Liver (tissue), 9 donors: ENCODE results near the gene ABLIM1. TPM values are rescaled to one million over a fixed set of nuclear protein-coding genes. Genes with fewer than 3 reads are reported as not detected.

ENCODE experiments used
- DNase-seq: peaks from one replicate; pipeline ENCODE4 v3.0.0-alpha.2; 2017; ENCODE audit warnings: low spot score
- H3K27ac ChIP-seq, 2 donors: one replicate each; pipeline ENCODE4 v1.7.0; 2013; ENCODE audit warnings: inconsistent platforms in 2 of 2, low read length in 2 of 2, control low read depth in 1 of 2, low read depth in 1 of 2, mild to moderate bottlenecking in 1 of 2
- H3K27me3 ChIP-seq, 4 donors: one replicate each; pipeline versions ENCODE4 v1.6.1 to v1.7.0; 2013; ENCODE audit warnings: low read length in 3 of 4, inconsistent platforms in 1 of 4, mild to moderate bottlenecking in 1 of 4, moderate library complexity in 1 of 4; ENCODE audit not compliant: control insufficient read depth in 4 of 4, insufficient read depth in 4 of 4
- H3K36me3 ChIP-seq, 4 donors: one replicate each; pipeline versions ENCODE4 v1.6.1 to v1.7.0; 2013; ENCODE audit warnings: low read length in 3 of 4, mild to moderate bottlenecking in 3 of 4, low read depth in 1 of 4, moderate library complexity in 1 of 4; ENCODE audit not compliant: control insufficient read depth in 4 of 4, insufficient read depth in 3 of 4
- H3K4me1 ChIP-seq, 4 donors: one replicate each; pipeline versions ENCODE4 v1.6.1 to v1.7.0; 2013; ENCODE audit warnings: low read length in 3 of 4, mild to moderate bottlenecking in 3 of 4, moderate library complexity in 1 of 4; ENCODE audit not compliant: control insufficient read depth in 4 of 4, insufficient read depth in 4 of 4
- H3K4me3 ChIP-seq, 3 donors: one replicate each; pipeline versions ENCODE4 v1.6.1 to v1.7.0; 2013; ENCODE audit warnings: low read length in 3 of 3, control low read depth in 1 of 3, low read depth in 1 of 3, mild to moderate bottlenecking in 1 of 3
- H3K9ac ChIP-seq, 2 donors: one replicate each; pipeline ENCODE4 v1.7.0; 2013; ENCODE audit warnings: low read length in 2 of 2, mild to moderate bottlenecking in 2 of 2, moderate library complexity in 2 of 2, control low read depth in 1 of 2, low read depth in 1 of 2
- H3K9me3 ChIP-seq, 4 donors: one replicate each; pipeline versions ENCODE4 v1.6.1 to v1.7.0; 2013; ENCODE audit warnings: low read length in 3 of 4; ENCODE audit not compliant: control insufficient read depth in 4 of 4
- CTCF ChIP-seq: fragments of 150-350 bp; IDR thresholded peaks from 2 replicates; pipeline ENCODE4 v1.5.1; 2017; ENCODE audit warnings: improper control_type of control experiment, low read depth, low read length; ENCODE audit not compliant: missing input control
- EGR1 ChIP-seq, 2 donors: IDR thresholded peaks; 2 replicates each; pipeline ENCODE4 v1.6.1; 2016 to 2018; ENCODE audit warnings: antibody characterized with exemption in 2 of 2, low read depth in 2 of 2
- FOXA1 ChIP-seq: IDR thresholded peaks from 2 replicates; pipeline ENCODE4 v1.6.1; 2016; ENCODE audit warnings: antibody characterized with exemption
- FOXA2 ChIP-seq: IDR thresholded peaks from 2 replicates; pipeline ENCODE4 v1.6.1; 2016; ENCODE audit warnings: antibody characterized with exemption
- GABPA ChIP-seq, 2 donors: IDR thresholded peaks in 1 of 2; conservative IDR thresholded peaks in 1 of 2; 2 replicates each; pipeline ENCODE4 v1.6.1; 2016; ENCODE audit warnings: antibody characterized with exemption in 2 of 2, mild to moderate bottlenecking in 1 of 2, moderate library complexity in 1 of 2
- HNF4A ChIP-seq, 2 donors: conservative IDR thresholded peaks; 2 replicates each; pipeline ENCODE4 v1.6.1; 2016; ENCODE audit warnings: antibody characterized with exemption in 2 of 2, mild to moderate bottlenecking in 2 of 2
- JUND ChIP-seq, 2 donors: IDR thresholded peaks; 2 replicates each; pipeline ENCODE4 v1.6.1; 2016; ENCODE audit warnings: antibody characterized with exemption in 2 of 2
- MAX ChIP-seq: IDR thresholded peaks from 2 replicates; pipeline ENCODE4 v1.6.1; 2016; ENCODE audit warnings: antibody characterized with exemption
- NR2F2 ChIP-seq: IDR thresholded peaks from 2 replicates; pipeline ENCODE4 v1.6.1; 2016; ENCODE audit warnings: antibody characterized with exemption
- RAD21 ChIP-seq, 2 donors: IDR thresholded peaks; 2 replicates each; pipeline ENCODE4 v1.6.1; 2016; ENCODE audit warnings: antibody characterized with exemption in 2 of 2, mild to moderate bottlenecking in 2 of 2
- REST ChIP-seq: IDR thresholded peaks from 2 replicates; pipeline ENCODE4 v1.6.1; 2016; ENCODE audit warnings: antibody characterized with exemption, mild to moderate bottlenecking
- SP1 ChIP-seq: IDR thresholded peaks from 2 replicates; pipeline ENCODE4 v1.6.1; 2018; ENCODE audit warnings: antibody characterized with exemption, mild to moderate bottlenecking
- YY1 ChIP-seq: IDR thresholded peaks from 2 replicates; pipeline ENCODE4 v1.6.1; 2016; ENCODE audit warnings: antibody characterized with exemption, mild to moderate bottlenecking
- ZBTB33 ChIP-seq: IDR thresholded peaks from 2 replicates; pipeline ENCODE4 v1.6.1; 2016; ENCODE audit warnings: antibody characterized with exemption
- WGBS: extraction: QIAGEN DNeasy Blood & Tissue Kit; methylation state at CpG from one replicate; pipeline ENCODE4 v1.1.7; 2013; 5-methylcytosine and 5-hydroxymethylcytosine counted together
- polyA plus RNA-seq, 2 donors: library from polyadenylated mRNA; stranded (reverse) in 1 of 2; unstranded in 1 of 2; fragments of 200-250 nt in 1 of 2; fragments of >200 nt in 1 of 2; fragmentation: Nextera tagmentation in 1 of 2; extraction: Ambion mirVana in 1 of 2; gene quantifications; one replicate each; pipeline versions ENCODE4 v1.2.1 to v1.2.3, GENCODE V29; 2013 to 2015
- total RNA-seq, 2 donors: library from RNA; depleted of rRNA; stranded (reverse); fragments of >200 nt; gene quantifications; one replicate each; pipeline ENCODE4 v1.2.3, GENCODE V29; 2014
- donor health status: healthy.
- donor health status: healthy.
- donor health status: healthy.
- donor health status: healthy.
- donor health status: healthy.

Gene ABLIM1
- total and polyA plus RNA-seq, 4 donors, result 10.9 to 31.3 (median 13.1) TPM

GRCh38 chr10:114642729-114643128 lies 15.3 kb downstream of the ABLIM1 start:
- H3K27me3 ChIP-seq, result no peaks in the 10 kb centered on the region
- no peak for DNase-seq
- peaks cover 0 to 9% (median 8%) of the 10 kb centered on the region in 4 donors for H3K4me1 ChIP-seq
- TF ChIP-seq NR2F2 (no peak), RAD21 (IDR thresholded peaks at IDR 0.05) (no peak), HNF4A (conservative IDR thresholded peaks at IDR 0.05) (no peak), CTCF (no peak), SP1 (no peak), GABPA (IDR thresholded peaks at IDR 0.05 in 1 of 2, conservative IDR thresholded peaks at IDR 0.05 in 1 of 2) (no peak)
- H3K9ac ChIP-seq, result no peak overlapping the region
- no peak overlapping the region for H3K4me3 ChIP-seq
- H3K36me3 ChIP-seq, result no peaks in the 10 kb centered on the region
- 54% methylated on average over 5 of the region's 5 CpGs for WGBS
- H3K9me3 ChIP-seq, result no peaks in the 10 kb centered on the region
- no peak overlapping the region for H3K27ac ChIP-seq

- no peak overlapping the region for H3K9ac ChIP-seq
Measured at GRCh38 chr10:114638821-114639625, 19.1 kb downstream of the ABLIM1 start.

More at GRCh38 chr10:114638821-114639625, 19.1 kb downstream of the ABLIM1 start:
- H3K27me3 ChIP-seq, result no peaks in the 10 kb centered on the region
- H3K4me3 ChIP-seq, result no peak overlapping the region
- WGBS, result 80% methylated on average over 8 of the region's 8 CpGs
- no peak for DNase-seq
- TF ChIP-seq YY1 (no peak), JUND (IDR thresholded peaks at IDR 0.05) (no peak), GABPA (IDR thresholded peaks at IDR 0.05 in 1 of 2, conservative IDR thresholded peaks at IDR 0.05 in 1 of 2) (no peak), MAX (no peak), NR2F2 (no peak), REST (no peak), HNF4A (conservative IDR thresholded peaks at IDR 0.05) (no peak), ZBTB33 (no peak), EGR1 (IDR thresholded peaks at IDR 0.05; ENCODE audit: low read depth in 2 of 2) (no peak), FOXA2 (no peak), SP1 (no peak), FOXA1 (no peak), CTCF (no peak)
- H3K27ac ChIP-seq, result no peak overlapping the region
- H3K36me3 ChIP-seq, result no peaks in the 10 kb centered on the region
- no peaks in the 10 kb centered on the region for H3K9me3 ChIP-seq
- H3K4me1 ChIP-seq, result peaks cover 0 to 12% (median 9%) of the 10 kb centered on the region in 4 donors
